ENCODE results near the gene CAMKMT.

CAMKMT gene

GRCh38 chr2:44789971-44790721, 428.4 kb downstream of the CAMKMT start:
- no peak for DNase-seq (ENCODE audit: low read depth in 3 of 3, low spot score in 1 of 3)

GRCh38 chr2:44793322-44793870, 431.6 kb downstream of the CAMKMT start:
- DNase-seq (ENCODE audit: low read depth in 3 of 3, low spot score in 1 of 3): no peak

GRCh38 chr2:44796771-44797170, 435.0 kb downstream of the CAMKMT start:
- no peak for DNase-seq (ENCODE audit: low read depth in 3 of 3, low spot score in 1 of 3)

GRCh38 chr2:44798139-44798659, 436.5 kb downstream of the CAMKMT start:
- no peak for DNase-seq (ENCODE audit: low read depth in 3 of 3, low spot score in 1 of 3)

GRCh38 chr2:44799105-44799504, 437.4 kb downstream of the CAMKMT start:
- no peak for DNase-seq (ENCODE audit: low read depth in 3 of 3, low spot score in 1 of 3)

- DNase-seq (ENCODE audit: low read depth in 3 of 3, low spot score in 1 of 3): no peak
Measured at GRCh38 chr2:44799754-44800153, 438.0 kb downstream of the CAMKMT start.

GRCh38 chr2:44801289-44801840, 439.6 kb downstream of the CAMKMT start:
- DNase-seq (ENCODE audit: low read depth in 3 of 3, low spot score in 1 of 3): no peak

GRCh38 chr2:44801841-44802776, 440.4 kb downstream of the CAMKMT start:
- DNase-seq (ENCODE audit: low read depth in 3 of 3, low spot score in 1 of 3): no peak

GRCh38 chr2:44802777-44803424, 441.2 kb downstream of the CAMKMT start:
- no peak for DNase-seq (ENCODE audit: low read depth in 3 of 3, low spot score in 1 of 3)

GRCh38 chr2:44804406-44805265, 442.9 kb downstream of the CAMKMT start:
- no peak for DNase-seq (ENCODE audit: low read depth in 3 of 3, low spot score in 1 of 3)

- no peak for DNase-seq (ENCODE audit: low read depth in 3 of 3, low spot score in 1 of 3)
Measured at GRCh38 chr2:44805401-44806235, 443.9 kb downstream of the CAMKMT start.

GRCh38 chr2:44807201-44808025, 445.7 kb downstream of the CAMKMT start:
- DNase-seq (ENCODE audit: low read depth in 3 of 3, low spot score in 1 of 3): no peak

- no peak for DNase-seq (ENCODE audit: low read depth in 3 of 3, low spot score in 1 of 3)
Measured at GRCh38 chr2:44810892-44811530, 449.3 kb downstream of the CAMKMT start.

- no peak for DNase-seq (ENCODE audit: low read depth in 3 of 3, low spot score in 1 of 3)
Measured at GRCh38 chr2:44813165-44813564, 451.4 kb downstream of the CAMKMT start.

- no peak for DNase-seq (ENCODE audit: low read depth in 3 of 3, low spot score in 1 of 3)
Measured at GRCh38 chr2:44813658-44814057, 451.9 kb downstream of the CAMKMT start.

- DNase-seq (ENCODE audit: low read depth in 3 of 3, low spot score in 1 of 3): no peak
Measured at GRCh38 chr2:44817256-44817655, 455.5 kb downstream of the CAMKMT start.

- no peak for DNase-seq (ENCODE audit: low read depth in 3 of 3, low spot score in 1 of 3)
Measured at GRCh38 chr2:44817673-44818335, 456.1 kb downstream of the CAMKMT start.
